ENCODE results near the gene GRIP2.

The GRIP2 gene

GRCh38 chr3:14522768-14523167, 17.4 kb downstream of the GRIP2 start:
- TF ChIP-seq CTCF (IDR thresholded peaks at IDR 0.05; ENCODE audit: low read depth, low read length), result no peak
- H3K4me3 ChIP-seq (replicated peaks in 1 of 2; ENCODE audit: low read depth in 2 of 2, low read length in 2 of 2), result no peak overlapping the region
- DNase-seq (ENCODE audit: low read depth in 2 of 2), result no peak

- TF ChIP-seq CTCF (IDR thresholded peaks at IDR 0.05; ENCODE audit: low read depth, low read length), result no peak
- H3K4me3 ChIP-seq (replicated peaks in 1 of 2; ENCODE audit: low read depth in 2 of 2, low read length in 2 of 2), result no peak overlapping the region
- no peak for DNase-seq (ENCODE audit: low read depth in 2 of 2)
Observed at GRCh38 chr3:14522129-14522691, 17.9 kb downstream of the GRIP2 start.

GRCh38 chr3:14521611-14522010, 18.5 kb downstream of the GRIP2 start:
- TF ChIP-seq CTCF (IDR thresholded peaks at IDR 0.05; ENCODE audit: low read depth, low read length), result no peak
- DNase-seq (ENCODE audit: low read depth in 2 of 2), result no peak
- H3K4me3 ChIP-seq (replicated peaks in 1 of 2; ENCODE audit: low read depth in 2 of 2, low read length in 2 of 2), result no peak overlapping the region

- H3K4me3 ChIP-seq (replicated peaks in 1 of 2; ENCODE audit: low read depth in 2 of 2, low read length in 2 of 2), result no peak overlapping the region
- TF ChIP-seq CTCF (IDR thresholded peaks at IDR 0.05; ENCODE audit: low read depth, low read length), result no peak
- no peak for DNase-seq (ENCODE audit: low read depth in 2 of 2)
Observed at GRCh38 chr3:14520967-14521366, 19.2 kb downstream of the GRIP2 start.

GRCh38 chr3:14520149-14520548, 20.0 kb downstream of the GRIP2 start:
- no peak overlapping the region for H3K4me3 ChIP-seq (replicated peaks in 1 of 2; ENCODE audit: low read depth in 2 of 2, low read length in 2 of 2)
- TF ChIP-seq CTCF (IDR thresholded peaks at IDR 0.05; ENCODE audit: low read depth, low read length), result no peak
- no peak for DNase-seq (ENCODE audit: low read depth in 2 of 2)

GRCh38 chr3:14519406-14519805, 20.7 kb downstream of the GRIP2 start:
- no peak overlapping the region for H3K4me3 ChIP-seq (replicated peaks in 1 of 2; ENCODE audit: low read depth in 2 of 2, low read length in 2 of 2)
- no peak for TF ChIP-seq CTCF (IDR thresholded peaks at IDR 0.05; ENCODE audit: low read depth, low read length)
- DNase-seq (ENCODE audit: low read depth in 2 of 2), result no peak

GRCh38 chr3:14518893-14519292, 21.2 kb downstream of the GRIP2 start:
- TF ChIP-seq CTCF (IDR thresholded peaks at IDR 0.05; ENCODE audit: low read depth, low read length), result no peak
- no peak for DNase-seq (ENCODE audit: low read depth in 2 of 2)
- no peak overlapping the region for H3K4me3 ChIP-seq (replicated peaks in 1 of 2; ENCODE audit: low read depth in 2 of 2, low read length in 2 of 2)
